Nephron (organoid): Measurements from ENCODE around the gene ENPP7.

Experiments
- H3K27ac Mint-ChIP-seq, 3 experiments: 2 replicates each; pipeline ENCODE4 v1.8.0; 2020; ENCODE audit warnings: mixed read lengths in 3 of 3, mild to moderate bottlenecking in 2 of 3, moderate library complexity in 1 of 3
- H3K27me3 Mint-ChIP-seq: 2 replicates; pipeline ENCODE4 v1.8.0; 2021; ENCODE audit warnings: low read depth, mild to moderate bottlenecking, moderate library complexity, mixed read lengths
- H3K36me3 Mint-ChIP-seq: 2 replicates; pipeline ENCODE4 v1.8.0; 2020; ENCODE audit warnings: low read depth, mixed read lengths
- H3K4me1 Mint-ChIP-seq: 2 replicates; pipeline ENCODE4 v1.8.0; 2020; ENCODE audit warnings: mixed read lengths
- H3K4me3 Mint-ChIP-seq, 3 experiments: 2 replicates each; pipeline ENCODE4 v1.8.0; 2020; ENCODE audit warnings: mild to moderate bottlenecking in 3 of 3, mixed read lengths in 3 of 3, moderate library complexity in 2 of 3
- H3K9me3 Mint-ChIP-seq: 2 replicates; pipeline ENCODE4 v1.8.0; 2020; ENCODE audit warnings: mixed read lengths
- CTCF ChIP-seq, 3 experiments: fragments of 200-600 bp; sonication (generic); IDR thresholded peaks; one replicate each; pipeline ENCODE4 v1.5.0; 2021; ENCODE audit warnings: antibody characterized with exemption in 3 of 3; ENCODE audit not compliant: unreplicated experiment in 3 of 3

The ENPP7 gene

GRCh38 chr17:79715098-79715942 lies 15.4 kb upstream of the ENPP7 start:
- Mint-ChIP-seq H3K27me3 (peaks cover 14% of the 10 kb centered on the region), H3K9me3 (no peaks in the 10 kb centered on the region), H3K4me1 (no peaks in the 10 kb centered on the region), H3K36me3 (no peaks in the 10 kb centered on the region), H3K27ac (no peak overlapping the region), H3K4me3 (no peak overlapping the region)
- no peak for TF ChIP-seq CTCF (IDR thresholded peaks at IDR 0.05; ENCODE audit: unreplicated experiment in 3 of 3)

GRCh38 chr17:79715943-79716797 lies 14.6 kb upstream of the ENPP7 start:
- TF ChIP-seq CTCF (IDR thresholded peaks at IDR 0.05; ENCODE audit: unreplicated experiment in 3 of 3) = no peak
- no peaks in the 10 kb centered on the region for H3K9me3 Mint-ChIP-seq

GRCh38 chr17:79720705-79721292 lies 9.9 kb upstream of the ENPP7 start:
- Mint-ChIP-seq H3K27me3 (peaks cover 4% of the 10 kb centered on the region), H3K4me3 (no peak overlapping the region), H3K36me3 (no peaks in the 10 kb centered on the region), H3K9me3 (no peaks in the 10 kb centered on the region), H3K27ac (peak overlapping the region in 1 of 3 experiments; percentile 15), H3K4me1 (no peaks in the 10 kb centered on the region)
- no peak for TF ChIP-seq CTCF (IDR thresholded peaks at IDR 0.05; ENCODE audit: unreplicated experiment in 3 of 3)

More at GRCh38 chr17:79715943-79716797, 14.6 kb upstream of the ENPP7 start:
- Mint-ChIP-seq H3K4me3 (no peak overlapping the region), H3K27me3 (peaks cover 12% of the 10 kb centered on the region), H3K36me3 (no peaks in the 10 kb centered on the region), H3K27ac (no peak overlapping the region), H3K4me1 (no peaks in the 10 kb centered on the region)

GRCh38 chr17:79721993-79722671 lies 8.6 kb upstream of the ENPP7 start:
- TF ChIP-seq CTCF (IDR thresholded peaks at IDR 0.05; ENCODE audit: unreplicated experiment in 3 of 3) = peak in 2 of 3 experiments; percentile 28 to 54
- no peak overlapping the region for H3K4me3 Mint-ChIP-seq
- no peaks in the 10 kb centered on the region for H3K36me3 Mint-ChIP-seq
- H3K27ac Mint-ChIP-seq = peak overlapping the region in 1 of 3 experiments; percentile 10
- H3K27me3 Mint-ChIP-seq = peaks cover under 1% of the 10 kb centered on the region
- no peaks in the 10 kb centered on the region for H3K9me3 Mint-ChIP-seq
- peaks cover 5% of the 10 kb centered on the region for H3K4me1 Mint-ChIP-seq

GRCh38 chr17:79722787-79723186 lies 8.0 kb upstream of the ENPP7 start:
- H3K36me3 Mint-ChIP-seq = no peaks in the 10 kb centered on the region
- peak overlapping the region in 1 of 3 experiments; percentile 10 for H3K27ac Mint-ChIP-seq
- no peak overlapping the region for H3K4me3 Mint-ChIP-seq
- no peaks in the 10 kb centered on the region for H3K27me3 Mint-ChIP-seq
- peaks cover 5% of the 10 kb centered on the region for H3K4me1 Mint-ChIP-seq
- no peaks in the 10 kb centered on the region for H3K9me3 Mint-ChIP-seq
- TF ChIP-seq CTCF (IDR thresholded peaks at IDR 0.05; ENCODE audit: unreplicated experiment in 3 of 3) = no peak
